Muscle of leg (tissue), 11 donors: ENCODE results near the gene OR6J1. TPM values are rescaled to one million over a fixed set of nuclear protein-coding genes. Genes with fewer than 3 reads are reported as not detected.
A peak's percentile ranks its signal among the peaks of the same experiment; 100 is the strongest.
"Not testable (repeated sequence)": the region's sequence is repeated elsewhere in the genome, so short reads cannot be mapped to it uniquely, and the experiment has no call there.

Experiments used
- DNase-seq: peaks from one replicate; pipeline ENCODE4 v3.0.0; 2013
- H3K27ac ChIP-seq: one replicate; pipeline ENCODE4 v1.5.1; 2013; ENCODE audit warnings: mild to moderate bottlenecking, low read length, control low read depth
- H3K27me3 ChIP-seq: one replicate; pipeline ENCODE4 v1.6.1; 2013; ENCODE audit warnings: low read length; ENCODE audit not compliant: control insufficient read depth, insufficient read depth
- H3K36me3 ChIP-seq: one replicate; pipeline ENCODE4 v1.6.1; 2013; ENCODE audit warnings: low read length; ENCODE audit not compliant: control insufficient read depth, insufficient read depth
- H3K4me1 ChIP-seq: one replicate; pipeline ENCODE4 v1.6.1; 2013; ENCODE audit warnings: low read length; ENCODE audit not compliant: control insufficient read depth, insufficient read depth
- H3K4me3 ChIP-seq: one replicate; pipeline ENCODE4 v1.5.1; 2013; ENCODE audit warnings: low read length, control low read depth
- H3K9me3 ChIP-seq: replicated peaks from 2 replicates; pipeline ENCODE4 v1.6.1; 2013; ENCODE audit warnings: low read depth, low read length; ENCODE audit not compliant: control insufficient read depth
- WGBS: methylation state at CpG from one replicate; pipeline ENCODE4 v1.1.5; 2013; ENCODE audit warnings: missing lambda C conversion rate; ENCODE audit not compliant: insufficient coverage; 5-methylcytosine and 5-hydroxymethylcytosine counted together
- polyA plus RNA-seq, 8 donors: library from polyadenylated mRNA; unstranded; fragments of 120-200 nt; gene quantifications; one replicate each; pipeline versions ENCODE4 v1.2.1 to v1.2.3, GENCODE V29; 2013; ENCODE audit warnings: inconsistent platforms in 1 of 8, low replicate concordance in 1 of 8; ENCODE audit not compliant: insufficient read length in 8 of 8, insufficient read depth in 1 of 8
- total RNA-seq: library from RNA; stranded (reverse); fragments of 120-200 nt; gene quantifications from one replicate; pipeline ENCODE4 v1.2.4, GENCODE V29; 2013

OR6J1 gene
- total and polyA plus RNA-seq, 9 donors, result 0.06 to 0.14 (median 0.09) TPM; not detected in 1

- H3K27ac ChIP-seq, result no peak overlapping the region
- H3K4me3 ChIP-seq, result no peak overlapping the region
- H3K36me3 ChIP-seq, result no peaks in the 10 kb centered on the region
- 40% methylated on average over 2 of the region's 2 CpGs for whole genome bisulfite sequencing
- no peaks in the 10 kb centered on the region for H3K9me3 ChIP-seq
- DNase-seq, result no peak
- H3K27me3 ChIP-seq, result no peaks in the 10 kb centered on the region
- no peaks in the 10 kb centered on the region for H3K4me1 ChIP-seq
These were observed 13.7 kb downstream of the OR6J1 start for GRCh38 chr14:22630486-22630885.

GRCh38 chr14:22630066-22630465 lies 14.1 kb downstream of the OR6J1 start:
- WGBS, result 100% methylated on average over 1 of the region's 3 CpGs
- H3K9me3 ChIP-seq, result no peaks in the 10 kb centered on the region
- no peak for DNase-seq
- no peaks in the 10 kb centered on the region for H3K4me1 ChIP-seq
- H3K27me3 ChIP-seq, result no peaks in the 10 kb centered on the region
- H3K4me3 ChIP-seq, result no peak overlapping the region
- H3K27ac ChIP-seq, result no peak overlapping the region
- no peaks in the 10 kb centered on the region for H3K36me3 ChIP-seq

GRCh38 chr14:22629361-22629760 lies 14.8 kb downstream of the OR6J1 start:
- H3K36me3 ChIP-seq, result no peaks in the 10 kb centered on the region
- H3K9me3 ChIP-seq, result no peaks in the 10 kb centered on the region
- 72% methylated on average over 5 of the region's 5 CpGs for WGBS
- no peak overlapping the region for H3K27ac ChIP-seq
- no peaks in the 10 kb centered on the region for H3K4me1 ChIP-seq
- no peak overlapping the region for H3K4me3 ChIP-seq
- no peaks in the 10 kb centered on the region for H3K27me3 ChIP-seq
- no peak for DNase-seq

- Histone ChIP-seq H3K4me1 (no peaks in the 10 kb centered on the region), H3K27ac (no peak overlapping the region), H3K27me3 (no peaks in the 10 kb centered on the region), H3K4me3 (no peak overlapping the region), H3K9me3 (no peaks in the 10 kb centered on the region), H3K36me3 (no peaks in the 10 kb centered on the region)
- 78% methylated on average over 4 of the region's 7 CpGs for WGBS
- no peak for DNase-seq
These were observed 16.5 kb downstream of the OR6J1 start for GRCh38 chr14:22627506-22628263.

- no peaks in the 10 kb centered on the region for H3K36me3 ChIP-seq
- no peaks in the 10 kb centered on the region for H3K27me3 ChIP-seq
- 90% methylated on average over 2 of the region's 6 CpGs for WGBS
- H3K9me3 ChIP-seq, result no peaks in the 10 kb centered on the region
- no peak for DNase-seq
- H3K4me1 ChIP-seq, result no peaks in the 10 kb centered on the region
- no peak overlapping the region for H3K4me3 ChIP-seq
- no peak overlapping the region for H3K27ac ChIP-seq
These were observed 17.6 kb downstream of the OR6J1 start for GRCh38 chr14:22626590-22626989.

- Histone ChIP-seq H3K4me1 (no peaks in the 10 kb centered on the region), H3K27me3 (no peaks in the 10 kb centered on the region), H3K4me3 (no peak overlapping the region), H3K9me3 (no peaks in the 10 kb centered on the region), H3K27ac (no peak overlapping the region), H3K36me3 (no peaks in the 10 kb centered on the region)
- DNase-seq, result peak; percentile 9
- 8% methylated on average over 2 of the region's 2 CpGs for WGBS
These were observed 21.1 kb downstream of the OR6J1 start for GRCh38 chr14:22623047-22623446.

- WGBS, result 75% methylated on average over 1 of the region's 2 CpGs
- no peaks in the 10 kb centered on the region for H3K27me3 ChIP-seq
- no peak overlapping the region for H3K27ac ChIP-seq
- no peak overlapping the region for H3K4me3 ChIP-seq
- no peaks in the 10 kb centered on the region for H3K4me1 ChIP-seq
- no peak for DNase-seq
- H3K36me3 ChIP-seq, result no peaks in the 10 kb centered on the region
- H3K9me3 ChIP-seq, result no peaks in the 10 kb centered on the region
These were observed 21.9 kb downstream of the OR6J1 start for GRCh38 chr14:22622255-22622654.

GRCh38 chr14:22615765-22616164 lies 28.4 kb downstream of the OR6J1 start:
- not testable (repeated sequence) for DNase-seq

GRCh38 chr14:22614240-22614799 lies 29.8 kb downstream of the OR6J1 start:
- Histone ChIP-seq H3K4me3 (no peak overlapping the region), H3K27ac (no peak overlapping the region), H3K36me3 (peaks cover 33% of the 10 kb centered on the region), H3K4me1 (peaks cover 11% of the 10 kb centered on the region), H3K9me3 (peaks cover 2% of the 10 kb centered on the region), H3K27me3 (no peaks in the 10 kb centered on the region)
- 20% methylated on average over 1 of the region's 6 CpGs for WGBS
- peak; percentile 58 for DNase-seq

More at GRCh38 chr14:22615765-22616164, 28.4 kb downstream of the OR6J1 start:
- not testable (repeated sequence) for H3K9me3 ChIP-seq, H3K27ac ChIP-seq, H3K27me3 ChIP-seq, H3K4me3 ChIP-seq
- H3K36me3 ChIP-seq, result peaks cover 21% of the 10 kb centered on the region
- H3K4me1 ChIP-seq, result peaks cover 11% of the 10 kb centered on the region
- no CpG with 5 or more reads among the region's 2 CpGs for WGBS

GRCh38 chr14:22613736-22614239 lies 30.4 kb downstream of the OR6J1 start:
- H3K27ac ChIP-seq, result no peak overlapping the region
- 11% methylated on average over 1 of the region's 3 CpGs for WGBS
- H3K27me3 ChIP-seq, result no peaks in the 10 kb centered on the region

More at GRCh38 chr14:22613736-22614239, 30.4 kb downstream of the OR6J1 start:
- no peak for DNase-seq
- H3K9me3 ChIP-seq, result peaks cover 2% of the 10 kb centered on the region
- H3K4me1 ChIP-seq, result peaks cover 11% of the 10 kb centered on the region
- no peak overlapping the region for H3K4me3 ChIP-seq
- peaks cover 36% of the 10 kb centered on the region for H3K36me3 ChIP-seq
